Thymus (tissue), 11 donors: Measurements from ENCODE around the gene FAM72D. TPM values are rescaled to one million over a fixed set of nuclear protein-coding genes. Genes with fewer than 3 reads are reported as not detected.
"Not testable (repeated sequence)": the region's sequence is repeated elsewhere in the genome, so short reads cannot be mapped to it uniquely, and the experiment has no call there.

Experiments
- DNase-seq, 9 donors: peaks; one replicate each; pipeline ENCODE4 v3.0.0-alpha.2; 2013; ENCODE audit warnings: low spot score in 9 of 9, low read depth in 6 of 9, missing footprints in 1 of 9
- H3K27ac ChIP-seq, 2 donors: one replicate each; pipeline ENCODE4 v1.5.1; 2013; ENCODE audit warnings: control low read depth in 1 of 2, low read depth in 1 of 2, low read length in 1 of 2, mild to moderate bottlenecking in 1 of 2, moderate library complexity in 1 of 2
- H3K27me3 ChIP-seq, 2 donors: one replicate each; pipeline ENCODE4 v1.5.1; 2013; ENCODE audit warnings: low read length in 1 of 2; ENCODE audit not compliant: control insufficient read depth in 2 of 2, insufficient read depth in 1 of 2
- H3K36me3 ChIP-seq, 2 donors: one replicate each; pipeline ENCODE4 v1.5.1; 2013; ENCODE audit warnings: low read length in 1 of 2, mild to moderate bottlenecking in 1 of 2, moderate library complexity in 1 of 2; ENCODE audit not compliant: control insufficient read depth in 2 of 2, insufficient read depth in 2 of 2
- H3K4me1 ChIP-seq, 2 donors: one replicate each; pipeline ENCODE4 v1.5.1; 2013; ENCODE audit warnings: low read length in 2 of 2; ENCODE audit not compliant: control insufficient read depth in 2 of 2, insufficient read depth in 2 of 2
- H3K4me3 ChIP-seq, 2 donors: one replicate each; pipeline ENCODE4 v1.5.1; 2013; ENCODE audit warnings: low read length in 2 of 2, control low read depth in 1 of 2, mild to moderate bottlenecking in 1 of 2
- H3K9me3 ChIP-seq, 2 donors: one replicate each; pipeline ENCODE4 v1.5.1; 2013; ENCODE audit warnings: low read length in 1 of 2, mild to moderate bottlenecking in 1 of 2; ENCODE audit not compliant: control insufficient read depth in 2 of 2, insufficient read depth in 1 of 2
- WGBS: extraction: QIAGEN DNeasy Blood & Tissue Kit; methylation state at CpG from one replicate; pipeline ENCODE4 v1.1.7; 2013; 5-methylcytosine and 5-hydroxymethylcytosine counted together
- polyA plus RNA-seq: library from polyadenylated mRNA; stranded (reverse); fragments of 200-250 nt; gene quantifications from one replicate; pipeline ENCODE4 v1.2.3, GENCODE V29; 2013
- total RNA-seq: library from RNA; stranded (reverse); fragments of 120-200 nt; gene quantifications from one replicate; pipeline ENCODE4 v1.2.4, GENCODE V29; 2013
- donor health status: healthy.

The FAM72D gene
- total and polyA plus RNA-seq, 2 donors: 2.0 to 4.3 TPM

DNA sequence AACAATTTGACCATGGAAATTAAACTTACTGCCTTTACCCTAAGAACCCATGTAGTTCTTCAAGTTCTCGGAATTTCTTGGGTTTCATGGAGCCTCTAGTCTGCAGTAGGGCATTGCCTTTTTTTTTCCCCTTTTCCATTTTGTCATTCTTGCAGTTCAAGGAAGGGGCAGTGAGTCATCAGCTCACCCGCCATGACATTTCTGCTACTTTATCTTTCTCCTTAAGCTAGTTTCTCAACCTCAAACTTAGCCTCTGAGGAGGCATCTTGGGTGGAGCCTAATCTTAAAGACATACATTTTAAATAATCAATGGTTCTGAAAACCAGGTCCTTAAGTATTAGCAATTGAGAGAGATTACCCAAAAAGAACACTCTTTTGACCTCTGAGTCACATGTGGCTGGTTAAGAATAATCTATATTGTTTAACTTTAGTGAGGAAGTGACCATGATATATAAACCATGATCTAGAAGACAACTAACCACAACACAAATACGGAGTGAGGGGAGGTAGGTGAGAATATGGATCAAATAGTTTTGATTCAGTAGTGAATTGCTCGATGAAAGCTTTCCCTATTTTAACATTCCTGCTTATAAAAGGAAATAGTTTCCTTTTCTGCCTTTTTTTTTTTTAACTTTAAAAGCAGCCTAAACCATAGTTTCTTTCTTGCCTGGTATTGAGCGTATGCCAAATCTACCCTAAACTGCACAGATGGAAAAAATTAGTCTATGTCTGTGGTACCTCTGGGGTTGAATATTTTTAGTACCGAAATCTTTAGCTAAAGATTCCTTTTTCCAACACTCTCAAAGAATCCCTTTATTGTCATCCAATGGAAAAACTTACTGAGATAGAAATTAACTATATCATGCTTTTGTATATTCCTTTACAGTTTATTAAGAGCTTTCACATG lies 20.1 kb downstream of the FAM72D start:
- H3K9me3 ChIP-seq, H3K27me3 ChIP-seq, H3K4me1 ChIP-seq, H3K27ac ChIP-seq, DNase-seq, H3K36me3 ChIP-seq, H3K4me3 ChIP-seq: not testable (repeated sequence)
- no CpG with 5 or more reads among the region's 6 CpGs for WGBS

DNA sequence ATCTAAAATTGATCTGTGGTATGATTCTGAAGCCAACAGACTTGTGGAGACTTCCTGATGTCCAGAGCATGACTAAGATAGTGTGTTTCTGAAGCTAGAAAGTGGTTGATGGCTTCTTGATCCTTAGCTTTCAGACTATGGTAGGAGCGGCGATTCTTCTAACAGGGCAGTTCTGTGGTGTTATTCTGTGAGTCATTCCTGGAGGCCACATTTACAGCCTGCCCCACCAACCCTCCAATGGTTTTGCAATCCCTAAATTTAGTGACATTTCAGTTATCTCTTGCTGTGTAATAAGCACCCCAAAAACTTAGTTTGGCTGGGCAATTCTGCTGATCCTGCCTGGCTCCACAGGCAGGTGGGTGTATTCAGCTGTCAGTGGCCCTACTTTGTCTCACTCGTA lies 24.1 kb downstream of the FAM72D start:
- H3K36me3 ChIP-seq, H3K27ac ChIP-seq: not testable (repeated sequence)
- WGBS: no CpG with 5 or more reads among the region's 3 CpGs

GRCh38 chr1:145122344-145123061 lies 26.7 kb downstream of the FAM72D start:
- H3K4me1 ChIP-seq, H3K27me3 ChIP-seq, H3K9me3 ChIP-seq, H3K4me3 ChIP-seq, H3K36me3 ChIP-seq, DNase-seq, H3K27ac ChIP-seq: not testable (repeated sequence)
- WGBS: no CpG with 5 or more reads among the region's 7 CpGs

More for the DNA sequence above, 24.1 kb downstream of the FAM72D start:
- not testable (repeated sequence) for H3K27me3 ChIP-seq, H3K9me3 ChIP-seq, H3K4me3 ChIP-seq, DNase-seq, H3K4me1 ChIP-seq

- not testable (repeated sequence) for H3K9me3 ChIP-seq, H3K4me3 ChIP-seq, H3K4me1 ChIP-seq, H3K27ac ChIP-seq, DNase-seq, H3K36me3 ChIP-seq, H3K27me3 ChIP-seq
- no CpG with 5 or more reads among the region's 1 CpG for WGBS
These were observed 27.3 kb downstream of the FAM72D start for GRCh38 chr1:145123062-145123395.

DNA sequence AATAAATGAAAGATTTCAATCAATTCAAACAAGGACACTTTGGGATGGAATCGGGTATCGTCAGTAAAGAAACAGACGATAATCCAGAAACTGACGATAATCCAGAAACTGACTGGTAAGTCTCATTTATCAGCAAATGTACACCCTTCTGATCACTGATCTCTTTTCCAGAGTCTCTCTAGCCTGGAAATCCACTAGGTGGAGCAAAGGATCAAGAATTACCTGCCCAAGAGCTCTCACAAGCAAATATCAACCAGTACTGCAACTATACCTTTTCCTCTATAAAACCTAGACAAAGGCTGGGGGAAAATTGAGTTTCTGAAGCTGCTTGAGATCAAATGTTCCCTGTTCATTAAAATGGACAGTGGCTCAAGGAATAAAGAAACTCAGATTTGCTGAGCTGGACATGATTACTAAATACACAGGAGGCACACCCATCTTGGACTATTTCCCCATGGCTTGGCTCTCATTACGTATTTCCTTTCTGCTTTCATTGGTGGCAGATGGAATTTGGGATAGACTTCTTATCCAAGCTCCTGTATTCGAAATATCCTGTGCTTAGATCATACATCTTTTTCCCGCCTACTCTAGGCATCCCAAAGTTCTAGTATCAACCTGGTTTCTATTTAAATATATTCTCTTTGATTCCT lies 28.3 kb downstream of the FAM72D start:
- DNase-seq, H3K36me3 ChIP-seq, H3K27me3 ChIP-seq, H3K9me3 ChIP-seq, H3K27ac ChIP-seq, H3K4me3 ChIP-seq, H3K4me1 ChIP-seq: not testable (repeated sequence)
- no CpG with 5 or more reads among the region's 7 CpGs for WGBS

DNA sequence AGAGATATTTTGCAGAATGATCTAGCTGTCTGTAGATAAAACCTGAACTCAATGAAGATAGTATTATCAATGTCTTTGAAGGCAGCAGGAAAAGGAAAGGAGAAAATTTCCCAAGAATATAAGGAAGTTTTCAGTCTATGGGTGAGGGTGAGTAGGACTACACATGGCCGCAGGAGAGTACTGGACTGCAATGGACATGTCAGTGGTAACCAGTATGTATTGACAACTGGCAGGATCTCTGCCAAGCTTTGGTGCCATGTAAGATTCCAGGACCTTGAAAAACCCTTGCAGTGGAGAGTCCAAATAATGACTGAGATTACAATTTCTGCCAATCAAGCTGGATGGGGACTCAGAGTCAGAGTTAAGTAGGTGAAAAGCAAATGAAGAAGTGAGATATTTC lies 29.3 kb downstream of the FAM72D start:
- H3K27ac ChIP-seq, DNase-seq, H3K4me1 ChIP-seq, H3K36me3 ChIP-seq, H3K9me3 ChIP-seq, H3K27me3 ChIP-seq, H3K4me3 ChIP-seq: not testable (repeated sequence)
- WGBS: no CpG with 5 or more reads among the region's 1 CpG

DNA sequence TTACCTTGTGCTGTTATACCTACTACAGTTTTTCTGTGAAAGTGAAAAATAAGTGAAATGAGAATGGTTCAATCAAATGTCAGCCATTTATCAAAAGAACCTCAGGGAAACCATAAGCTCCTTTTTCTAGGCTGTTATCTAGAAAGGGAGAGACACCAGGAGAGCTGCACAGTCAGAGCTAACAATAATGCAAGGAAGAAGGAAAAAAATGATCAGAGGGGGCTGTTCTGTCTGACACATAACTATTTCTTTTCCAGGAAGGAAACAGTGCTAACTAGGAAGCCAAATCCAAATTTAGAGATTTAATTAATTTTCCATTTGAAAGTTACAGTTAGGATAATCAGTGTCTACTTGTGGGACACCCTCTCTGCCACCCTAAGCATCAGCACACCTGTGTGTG lies 31.4 kb downstream of the FAM72D start:
- H3K36me3 ChIP-seq, DNase-seq, H3K9me3 ChIP-seq, H3K4me1 ChIP-seq, H3K4me3 ChIP-seq, H3K27ac ChIP-seq, H3K27me3 ChIP-seq: not testable (repeated sequence)

- H3K27me3 ChIP-seq, DNase-seq, H3K4me1 ChIP-seq, H3K4me3 ChIP-seq, H3K9me3 ChIP-seq, H3K36me3 ChIP-seq, H3K27ac ChIP-seq: not testable (repeated sequence)
- WGBS: 75% methylated on average over 13 of the region's 14 CpGs
These were observed 33.1 kb downstream of the FAM72D start for GRCh38 chr1:145128697-145129469.

- not testable (repeated sequence) for H3K9me3 ChIP-seq, H3K27ac ChIP-seq, H3K27me3 ChIP-seq, H3K4me1 ChIP-seq, DNase-seq, H3K4me3 ChIP-seq, H3K36me3 ChIP-seq
- WGBS: no CpG with 5 or more reads among the region's 1 CpG
These were observed 38.7 kb downstream of the FAM72D start for GRCh38 chr1:145134476-145134875.
